ENCODE data around the gene CREB3L2. TPM values are rescaled to one million over a fixed set of nuclear protein-coding genes. Genes with fewer than 3 reads are reported as not detected.

CREB3L2 gene
- total and polyA plus RNA-seq, 2 donors (not counting 1 experiment from before 2014, with no cell fraction given), result 39.3 to 63.7 TPM

DNA sequence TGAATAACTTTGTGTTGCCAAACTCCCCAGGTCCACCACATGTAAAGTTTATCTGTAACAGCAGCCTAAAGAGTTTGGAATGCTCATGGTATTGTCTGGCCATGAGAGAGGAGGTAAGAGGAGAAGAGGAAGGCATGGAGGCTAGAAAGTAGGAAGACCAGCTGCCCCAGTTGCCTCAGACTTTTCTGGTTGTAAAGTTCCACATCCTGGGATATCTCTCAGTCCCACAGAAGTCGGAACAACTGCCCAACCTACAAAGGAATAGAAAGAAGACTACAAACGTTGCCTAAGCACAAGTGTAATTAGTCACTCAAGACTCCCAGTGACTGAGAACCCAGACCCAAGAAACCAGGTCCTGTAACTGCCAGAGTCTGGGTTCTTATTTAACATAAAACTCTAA is 47.3 kb downstream of the CREB3L2 start:
- Histone ChIP-seq H3K9me3 (ENCODE audit: control insufficient read depth, insufficient read depth, low read depth, low read length) (no peaks in the 10 kb centered on the region), H3K79me2 (ENCODE audit: control insufficient read depth, insufficient read depth, low read length) (peaks cover 70% of the 10 kb centered on the region), H4K20me1 (ENCODE audit: control insufficient read depth, extremely low read depth, insufficient read depth, low read length) (no peaks in the 10 kb centered on the region), H3K9ac (ENCODE audit: insufficient read depth, low read length) (no peak overlapping the region), H3K4me2 (ENCODE audit: extremely low read depth, insufficient read depth, low read length) (no peak overlapping the region), H2AFZ (ENCODE audit: low read length) (no peak overlapping the region), H3K27me3 (ENCODE audit: control insufficient read depth, insufficient read depth, low read length) (no peaks in the 10 kb centered on the region), H3K27ac (ENCODE audit: insufficient read depth, low read length) (peak overlapping the region; percentile 89), H3K36me3 (ENCODE audit: control insufficient read depth, insufficient read depth, low read length) (no peaks in the 10 kb centered on the region), H3K4me3 (replicated peaks in 1 of 4; ENCODE audit: control extremely low read depth in 1 of 4, insufficient read depth in 1 of 4, low read depth in 3 of 4, low read length in 4 of 4) (no peak overlapping the region), H3K4me1 (ENCODE audit: control insufficient read depth, extremely low read depth, insufficient read depth, low read length) (peaks cover 36% of the 10 kb centered on the region)
- no peak for TF ChIP-seq EZH2 (IDR thresholded peaks at IDR 0.05; ENCODE audit: low read length, missing control alignments)
- TF ChIP-seq, protein P1, sequence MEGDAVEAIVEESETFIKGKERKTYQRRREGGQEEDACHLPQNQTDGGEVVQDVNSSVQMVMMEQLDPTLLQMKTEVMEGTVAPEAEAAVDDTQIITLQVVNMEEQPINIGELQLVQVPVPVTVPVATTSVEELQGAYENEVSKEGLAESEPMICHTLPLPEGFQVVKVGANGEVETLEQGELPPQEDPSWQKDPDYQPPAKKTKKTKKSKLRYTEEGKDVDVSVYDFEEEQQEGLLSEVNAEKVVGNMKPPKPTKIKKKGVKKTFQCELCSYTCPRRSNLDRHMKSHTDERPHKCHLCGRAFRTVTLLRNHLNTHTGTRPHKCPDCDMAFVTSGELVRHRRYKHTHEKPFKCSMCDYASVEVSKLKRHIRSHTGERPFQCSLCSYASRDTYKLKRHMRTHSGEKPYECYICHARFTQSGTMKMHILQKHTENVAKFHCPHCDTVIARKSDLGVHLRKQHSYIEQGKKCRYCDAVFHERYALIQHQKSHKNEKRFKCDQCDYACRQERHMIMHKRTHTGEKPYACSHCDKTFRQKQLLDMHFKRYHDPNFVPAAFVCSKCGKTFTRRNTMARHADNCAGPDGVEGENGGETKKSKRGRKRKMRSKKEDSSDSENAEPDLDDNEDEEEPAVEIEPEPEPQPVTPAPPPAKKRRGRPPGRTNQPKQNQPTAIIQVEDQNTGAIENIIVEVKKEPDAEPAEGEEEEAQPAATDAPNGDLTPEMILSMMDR (conservative IDR thresholded peaks at IDR 0.05 in 1 of 2, IDR thresholded peaks at IDR 0.05 in 1 of 2; ENCODE audit: low read depth in 1 of 2, low read length in 2 of 2), result no peak
- peak in 1 of 2 donors; percentile 40 for DNase-seq (ENCODE audit: low read depth in 2 of 2)

DNA sequence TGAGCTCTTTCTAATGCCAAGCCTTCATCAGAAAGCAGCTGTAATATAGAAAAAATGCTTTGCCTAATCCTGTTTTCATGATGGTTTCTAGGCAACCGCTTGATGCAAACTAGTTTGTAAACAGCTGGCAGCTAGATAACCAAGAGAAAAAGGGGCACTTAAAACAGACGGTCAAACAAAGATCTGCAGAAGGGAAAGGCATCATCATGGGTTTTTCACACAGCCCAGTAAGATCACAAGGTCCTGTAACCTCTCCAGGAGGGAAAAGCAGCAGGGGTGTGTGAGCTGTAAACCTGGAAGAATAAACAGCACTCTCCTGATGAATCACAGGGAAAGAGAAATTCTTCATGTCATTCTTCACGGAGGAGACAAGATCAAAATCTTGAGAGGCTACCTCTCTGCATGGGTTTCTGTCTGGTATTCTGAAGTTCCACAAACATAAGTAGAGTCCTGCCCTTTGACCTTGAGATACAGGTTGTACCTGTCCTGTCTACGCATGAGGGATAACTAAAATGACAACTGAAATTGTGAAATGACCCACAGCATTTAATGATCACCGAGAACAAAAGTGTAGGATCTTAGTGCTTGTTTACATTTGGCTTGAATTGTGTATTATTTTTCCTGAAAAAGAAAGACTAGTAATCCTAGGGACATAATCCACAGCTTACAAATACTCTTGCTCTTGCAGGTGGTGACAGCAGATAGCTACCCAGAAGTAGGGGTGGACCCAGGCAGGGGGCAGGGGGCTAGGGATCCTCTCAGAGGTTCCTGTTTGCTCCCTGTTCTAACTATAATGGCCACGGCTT is 48.0 kb downstream of the CREB3L2 start:
- TF ChIP-seq, protein P1 (conservative IDR thresholded peaks at IDR 0.05 in 1 of 2, IDR thresholded peaks at IDR 0.05 in 1 of 2; ENCODE audit: low read depth in 1 of 2, low read length in 2 of 2), result no peak
- TF ChIP-seq EZH2 (IDR thresholded peaks at IDR 0.05; ENCODE audit: low read length, missing control alignments), result no peak
- Histone ChIP-seq H4K20me1 (ENCODE audit: control insufficient read depth, extremely low read depth, insufficient read depth, low read length) (no peaks in the 10 kb centered on the region), H3K4me1 (ENCODE audit: control insufficient read depth, extremely low read depth, insufficient read depth, low read length) (peaks cover 35% of the 10 kb centered on the region), H3K36me3 (ENCODE audit: control insufficient read depth, insufficient read depth, low read length) (no peaks in the 10 kb centered on the region), H2AFZ (ENCODE audit: low read length) (no peak overlapping the region), H3K27me3 (ENCODE audit: control insufficient read depth, insufficient read depth, low read length) (no peaks in the 10 kb centered on the region), H3K79me2 (ENCODE audit: control insufficient read depth, insufficient read depth, low read length) (peaks cover 70% of the 10 kb centered on the region), H3K27ac (ENCODE audit: insufficient read depth, low read length) (peak overlapping the region; percentile 89), H3K9me3 (ENCODE audit: control insufficient read depth, insufficient read depth, low read depth, low read length) (no peaks in the 10 kb centered on the region), H3K9ac (ENCODE audit: insufficient read depth, low read length) (peak overlapping the region; percentile 48), H3K4me3 (replicated peaks in 1 of 4; ENCODE audit: control extremely low read depth in 1 of 4, insufficient read depth in 1 of 4, low read depth in 3 of 4, low read length in 4 of 4) (peak overlapping the region in 1 of 4 experiments; percentile 26), H3K4me2 (ENCODE audit: extremely low read depth, insufficient read depth, low read length) (peak overlapping the region; percentile 49)
- peak; percentile 79 to 82 for DNase-seq (ENCODE audit: low read depth in 2 of 2)

DNA sequence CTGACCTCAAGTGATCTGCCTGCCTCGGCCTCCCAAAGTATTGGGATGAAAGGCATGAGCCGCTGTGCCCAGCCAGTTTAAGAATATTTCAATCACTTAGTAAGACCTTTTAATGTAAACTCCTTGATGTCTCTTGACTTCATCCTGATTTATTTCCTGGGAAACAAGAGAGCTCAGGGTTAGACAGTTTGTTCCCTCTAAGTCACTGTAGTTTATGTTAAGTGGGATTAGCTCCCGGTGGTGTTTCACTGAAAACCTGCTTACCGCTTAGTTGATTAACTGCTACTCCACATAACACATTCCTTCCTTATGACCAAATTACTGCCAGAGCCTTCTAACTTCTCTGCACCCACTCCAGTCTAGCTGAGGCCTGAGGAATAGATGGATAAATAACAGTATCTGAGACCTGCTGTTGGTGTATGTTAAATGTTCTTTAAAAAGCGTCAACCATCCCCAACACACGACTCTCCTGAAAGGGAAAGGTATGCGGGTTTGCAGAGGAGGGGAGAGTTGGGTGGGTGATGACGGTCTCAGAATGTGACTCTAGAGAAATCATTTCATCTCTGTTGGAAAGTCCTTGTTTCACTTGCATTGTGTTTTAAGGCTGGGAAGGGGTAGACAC is 48.7 kb downstream of the CREB3L2 start:
- Histone ChIP-seq H3K4me1 (ENCODE audit: control insufficient read depth, extremely low read depth, insufficient read depth, low read length) (peaks cover 32% of the 10 kb centered on the region), H3K27me3 (ENCODE audit: control insufficient read depth, insufficient read depth, low read length) (no peaks in the 10 kb centered on the region), H4K20me1 (ENCODE audit: control insufficient read depth, extremely low read depth, insufficient read depth, low read length) (no peaks in the 10 kb centered on the region), H3K4me3 (replicated peaks in 1 of 4; ENCODE audit: control extremely low read depth in 1 of 4, insufficient read depth in 1 of 4, low read depth in 3 of 4, low read length in 4 of 4) (peak overlapping the region in 1 of 4 experiments; percentile 26), H3K79me2 (ENCODE audit: control insufficient read depth, insufficient read depth, low read length) (peaks cover 73% of the 10 kb centered on the region), H3K36me3 (ENCODE audit: control insufficient read depth, insufficient read depth, low read length) (no peaks in the 10 kb centered on the region), H3K9ac (ENCODE audit: insufficient read depth, low read length) (peak overlapping the region; percentile 48), H2AFZ (ENCODE audit: low read length) (no peak overlapping the region), H3K9me3 (ENCODE audit: control insufficient read depth, insufficient read depth, low read depth, low read length) (no peaks in the 10 kb centered on the region), H3K27ac (ENCODE audit: insufficient read depth, low read length) (peak overlapping the region; percentile 89), H3K4me2 (ENCODE audit: extremely low read depth, insufficient read depth, low read length) (peak overlapping the region; percentile 49)
- TF ChIP-seq EZH2 (IDR thresholded peaks at IDR 0.05; ENCODE audit: low read length, missing control alignments), result no peak
- TF ChIP-seq, protein P1 (conservative IDR thresholded peaks at IDR 0.05 in 1 of 2, IDR thresholded peaks at IDR 0.05 in 1 of 2; ENCODE audit: low read depth in 1 of 2, low read length in 2 of 2), result no peak
- DNase-seq (ENCODE audit: low read depth in 2 of 2), result peak; percentile 96 to 97

Data from fibroblast of lung (primary cell).